NCI-H1092 treated with DMSO at 0.1 percent for 48 hours (cell line): ENCODE measurements around the gene CLEC4F.
"Not testable (repeated sequence)": the region's sequence is repeated elsewhere in the genome, so short reads cannot be mapped to it uniquely, and the experiment has no call there.

Experiments
- DNase-seq: peaks from one replicate; lab custom pipeline; 2025; lab: John Stamatoyannopoulos, UW

The CLEC4F gene

DNA sequence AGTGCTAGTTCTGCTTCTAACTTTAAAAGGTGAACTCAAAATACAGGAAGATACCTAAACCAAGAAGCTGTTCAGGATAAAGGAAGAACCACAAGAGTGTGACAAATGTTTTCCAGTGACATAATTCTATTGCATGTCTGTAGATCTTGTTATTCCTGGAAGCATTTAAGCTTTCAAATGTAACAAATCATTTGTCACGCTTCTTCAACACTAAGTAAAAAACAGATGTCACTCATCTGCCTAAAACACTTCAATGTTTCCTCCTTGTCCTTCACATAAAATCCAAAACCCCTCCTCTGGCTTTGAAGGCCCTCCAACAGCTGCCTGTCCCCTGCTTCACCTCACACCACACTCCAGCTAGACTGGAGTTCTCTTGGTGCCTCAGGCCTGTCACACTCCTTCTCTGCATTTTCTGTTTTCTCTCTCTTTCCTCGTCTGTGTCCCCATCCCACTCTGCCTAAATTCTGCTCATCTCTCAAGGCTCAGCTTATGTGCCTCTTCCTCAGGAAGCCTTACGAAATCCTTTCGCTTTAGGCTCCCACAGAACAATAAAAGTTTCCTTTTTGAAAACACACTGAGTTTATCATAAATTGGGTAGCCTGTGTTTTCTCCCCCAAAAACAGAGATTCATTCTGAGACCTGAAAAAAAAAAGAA is 6.4 kb upstream of the CLEC4F start:
- no peak for DNase-seq

DNA sequence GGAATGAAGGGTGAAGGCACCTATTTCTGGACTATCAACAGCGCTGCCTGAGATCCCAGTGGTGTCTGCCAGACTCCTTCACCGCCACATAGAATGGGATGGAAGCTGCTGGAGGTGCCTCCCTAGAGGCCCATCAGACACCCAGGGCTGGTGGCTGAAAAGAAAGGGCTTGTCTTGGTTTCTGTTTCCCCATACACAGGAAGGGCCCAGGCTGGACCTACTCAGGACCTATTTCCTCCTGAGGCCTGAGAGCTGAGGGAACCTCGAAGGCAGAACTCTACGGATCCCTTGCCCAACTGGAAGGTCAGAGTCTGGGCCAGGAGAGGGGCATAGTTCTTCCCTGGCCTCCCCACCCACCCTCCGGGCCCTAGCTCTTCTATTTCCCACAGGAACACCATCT is 2.9 kb upstream of the CLEC4F start:
- no peak for DNase-seq

DNA sequence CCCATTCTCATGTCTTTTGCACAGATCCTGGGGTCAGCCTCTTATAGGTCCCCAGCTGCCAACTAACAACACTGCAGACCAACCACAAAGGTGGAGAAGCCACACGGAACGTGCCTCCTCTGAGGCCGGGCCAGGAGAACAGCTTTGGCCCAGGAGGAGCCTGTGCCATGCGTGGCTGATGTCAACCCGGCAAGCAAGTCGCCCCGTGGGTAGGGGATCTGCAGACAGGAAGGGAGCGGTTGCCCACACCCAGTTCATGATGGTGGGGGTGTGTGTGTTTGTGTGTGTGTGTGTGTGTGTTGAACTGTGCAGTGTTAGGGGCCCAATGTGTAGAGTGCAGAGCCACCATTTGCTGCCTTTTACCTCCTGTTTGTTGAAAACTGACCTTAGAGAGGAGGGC is 2.4 kb upstream of the CLEC4F start:
- no peak for DNase-seq

DNA sequence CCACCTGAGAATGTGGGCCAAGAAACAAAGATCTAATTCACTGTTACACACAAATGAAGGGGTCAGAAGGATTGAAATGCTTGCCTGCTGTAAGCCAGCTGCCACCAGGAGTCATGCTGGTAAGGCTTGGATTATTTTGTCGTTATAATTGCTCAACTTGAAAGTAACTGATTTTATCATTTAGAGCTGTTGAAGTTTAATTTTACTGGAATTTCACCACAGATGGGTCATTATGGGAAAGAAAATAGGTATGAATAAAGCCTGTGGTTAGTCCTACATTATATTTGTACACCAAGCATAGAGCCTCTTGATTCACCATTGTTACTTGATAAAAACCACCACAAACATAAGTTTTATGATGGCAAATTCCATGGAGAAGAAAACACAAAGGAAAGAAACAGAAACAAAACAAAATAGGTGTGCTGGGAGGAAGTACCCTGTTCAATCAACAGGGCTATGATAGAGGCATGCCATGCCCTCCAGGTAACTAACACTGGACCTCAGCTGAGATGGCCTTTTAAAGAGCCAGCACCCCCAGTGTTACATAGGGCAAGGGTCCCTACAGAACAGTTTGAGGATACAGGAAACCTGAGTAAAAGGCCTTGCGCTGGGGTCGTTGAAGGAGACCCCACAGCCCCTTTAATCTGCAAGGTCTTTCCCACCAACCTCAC is 3.0 kb downstream of the CLEC4F start:
- DNase-seq: no peak

DNA sequence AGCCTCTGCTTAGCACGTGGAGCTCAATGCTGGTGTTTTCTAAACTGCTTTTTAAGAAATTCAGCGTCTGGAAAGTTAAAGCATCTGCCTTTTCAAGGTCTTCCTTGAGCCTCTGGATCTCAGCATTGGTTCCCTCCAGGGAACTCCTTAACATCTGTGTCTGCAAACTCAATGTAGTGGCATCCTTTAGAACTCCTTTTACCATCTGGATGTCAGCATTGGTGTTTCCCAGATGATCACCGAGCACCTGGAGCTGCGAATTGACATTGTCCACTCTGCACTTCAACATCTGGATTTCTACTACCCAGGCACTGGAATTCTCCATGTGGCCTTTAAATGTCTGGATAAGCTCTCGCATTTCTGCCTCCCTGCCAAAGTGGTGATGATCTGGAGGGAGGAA is 3.7 kb downstream of the CLEC4F start:
- no peak for DNase-seq

DNA sequence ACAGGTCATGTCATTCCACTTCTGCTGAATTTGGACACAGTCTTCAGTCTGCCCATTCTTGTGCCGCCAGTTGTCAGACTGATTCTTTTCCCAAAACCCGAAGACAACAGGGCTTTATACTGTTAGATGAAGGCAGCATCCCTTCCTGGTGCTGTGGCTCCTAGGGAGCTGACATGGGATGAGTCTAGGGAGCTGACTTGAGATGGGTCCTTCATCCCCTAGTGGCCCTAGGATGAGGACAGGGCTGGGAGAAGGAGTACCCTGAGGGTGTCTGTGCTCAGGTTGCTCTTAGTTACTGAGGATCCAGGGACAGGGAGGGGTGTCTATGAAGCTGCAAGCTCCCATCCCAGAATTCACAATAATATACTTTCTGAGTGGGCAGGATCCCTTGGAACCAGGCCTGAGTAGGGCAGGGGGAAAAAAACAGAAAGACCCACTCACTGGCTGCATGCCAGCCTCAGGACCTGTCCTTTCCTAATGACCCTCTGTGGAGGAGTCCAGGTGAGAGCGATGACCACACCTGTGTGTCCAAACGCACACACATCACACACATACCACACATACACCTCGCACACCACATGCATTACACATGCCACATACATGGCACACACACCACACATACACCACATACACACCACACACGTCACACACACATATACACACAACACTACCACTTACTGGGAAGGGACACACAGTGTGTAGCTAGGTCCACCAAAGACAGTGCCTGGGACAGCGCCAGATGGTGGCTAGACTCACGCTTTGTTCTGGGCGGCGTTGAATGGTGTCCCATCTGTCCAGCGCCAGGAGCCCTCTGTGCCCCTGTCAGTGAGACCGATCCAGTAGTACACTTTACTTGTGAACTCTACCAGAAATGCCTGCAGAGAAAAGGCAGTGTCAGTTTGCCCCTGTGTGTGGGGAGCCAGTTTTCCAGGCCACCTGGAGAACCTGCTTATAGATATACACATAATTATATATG is 11.1 kb downstream of the CLEC4F start:
- no peak for DNase-seq

DNA sequence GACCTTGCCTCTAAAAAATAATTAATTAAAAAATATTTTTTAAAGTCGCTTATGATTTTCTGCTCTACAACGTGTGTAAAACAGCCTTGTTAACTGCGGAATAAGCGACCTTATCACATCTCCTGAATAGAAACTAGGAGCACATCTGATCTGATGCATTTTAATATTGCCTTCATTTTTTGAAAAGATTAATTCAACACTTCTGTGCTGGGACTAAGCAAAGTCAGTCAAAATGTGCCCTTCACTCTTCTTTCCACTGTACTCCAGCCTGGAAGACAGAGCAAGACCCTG is 12.6 kb downstream of the CLEC4F start:
- DNase-seq: no peak

DNA sequence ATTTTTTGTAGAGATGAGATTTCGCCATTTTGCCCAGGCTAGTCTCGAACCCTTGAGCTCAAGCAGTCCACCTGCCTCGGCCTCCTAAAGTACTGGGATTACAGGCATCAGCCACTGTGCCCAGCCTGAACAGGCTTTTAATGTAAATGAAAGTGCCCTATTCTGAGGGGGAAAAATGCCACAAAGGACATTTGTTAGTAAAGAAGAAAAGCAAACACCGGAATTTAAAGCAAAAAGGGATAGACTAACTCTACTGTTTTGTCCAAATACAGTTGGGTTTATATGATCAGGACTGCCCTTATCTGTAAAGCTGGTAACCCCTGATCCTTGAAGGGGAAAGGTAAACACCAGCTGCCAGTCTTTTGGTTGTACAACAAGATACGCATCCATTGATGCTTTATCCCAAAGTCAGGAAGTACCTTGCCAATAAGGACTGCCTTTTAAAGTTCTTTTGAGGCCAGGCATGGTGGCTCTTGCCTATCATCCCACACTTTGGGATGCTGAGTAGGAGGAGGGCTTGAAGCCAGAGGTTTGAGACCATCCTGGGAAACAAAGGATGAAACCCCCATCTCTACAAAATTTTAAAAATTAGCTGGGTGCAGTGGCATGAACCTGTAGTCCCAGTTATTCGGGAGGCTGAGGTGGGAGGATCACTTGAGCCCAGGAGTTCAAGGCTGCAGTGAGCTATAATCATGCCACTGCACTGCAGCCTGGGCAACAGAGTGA is 13.1 kb downstream of the CLEC4F start:
- DNase-seq: peak; percentile 1

DNA sequence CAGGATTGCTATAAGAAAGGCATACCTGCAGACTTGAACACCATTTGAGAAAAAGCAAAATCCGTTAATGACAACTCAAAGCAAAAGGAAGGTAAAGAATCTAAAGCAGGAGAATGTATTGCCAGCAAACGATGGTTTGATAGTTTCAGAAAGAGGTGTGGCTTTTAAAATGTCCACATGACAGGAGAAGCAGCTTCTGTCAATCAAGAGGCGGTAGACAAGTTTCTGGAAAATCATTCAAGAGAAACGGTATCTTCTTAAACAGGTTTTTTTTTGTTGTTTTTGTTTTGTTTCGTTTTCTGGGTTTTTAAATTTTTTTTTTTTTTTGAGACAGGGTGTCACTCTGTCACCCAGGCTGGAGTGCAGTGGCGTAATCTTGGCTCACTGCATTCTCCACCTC is 13.8 kb downstream of the CLEC4F start:
- no peak for DNase-seq

DNA sequence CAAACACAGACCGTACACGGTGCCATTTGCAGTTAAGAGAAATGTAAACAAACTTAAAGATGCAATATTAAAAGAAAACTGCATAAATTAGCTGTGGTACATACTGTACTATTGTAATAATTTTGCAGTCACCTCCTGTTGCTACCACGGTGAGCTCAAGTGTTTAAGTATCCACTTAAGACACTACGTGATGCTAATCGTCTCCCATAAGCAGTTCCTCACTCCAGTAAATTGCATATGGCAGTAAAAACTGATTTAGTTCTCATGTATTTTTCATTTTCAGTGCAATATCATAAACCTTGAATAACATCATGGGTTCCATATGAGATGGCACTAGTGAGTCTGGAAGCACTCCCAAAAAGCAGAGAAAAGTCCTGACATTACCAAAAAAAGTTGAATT is 14.4 kb downstream of the CLEC4F start:
- DNase-seq: peak; percentile 13

DNA sequence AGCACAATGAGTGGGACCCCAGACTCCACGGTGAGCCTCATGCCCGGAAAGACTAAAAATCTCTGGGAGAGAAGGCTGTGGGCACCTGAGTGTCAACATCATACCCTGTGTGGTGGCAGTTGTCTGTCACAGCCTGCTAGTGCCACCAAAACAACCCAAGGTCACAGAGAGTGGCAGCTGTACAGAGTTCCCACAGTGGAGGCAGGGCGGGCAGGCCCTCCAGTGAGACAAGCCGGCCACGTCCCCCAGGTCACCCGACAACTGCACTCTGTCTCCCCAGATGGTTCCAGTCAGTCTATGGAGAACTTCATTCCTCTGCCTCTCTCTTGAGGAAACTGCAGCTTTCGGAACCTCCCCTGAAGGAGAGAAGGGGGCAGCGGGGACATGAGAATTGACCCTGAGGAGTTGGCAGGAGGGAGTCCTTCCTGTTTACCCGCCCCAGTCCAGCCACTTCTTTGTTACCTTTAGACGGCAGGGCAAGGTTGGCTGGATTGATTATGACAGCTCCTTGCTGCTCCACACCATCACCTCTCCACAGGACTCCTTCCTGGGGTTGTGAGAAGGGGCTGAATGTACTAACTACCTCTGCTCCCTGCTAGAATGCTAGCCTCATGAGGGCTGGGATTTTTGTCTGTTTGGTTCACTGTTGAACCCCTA is 18.7 kb downstream of the CLEC4F start:
- DNase-seq: no peak

DNA sequence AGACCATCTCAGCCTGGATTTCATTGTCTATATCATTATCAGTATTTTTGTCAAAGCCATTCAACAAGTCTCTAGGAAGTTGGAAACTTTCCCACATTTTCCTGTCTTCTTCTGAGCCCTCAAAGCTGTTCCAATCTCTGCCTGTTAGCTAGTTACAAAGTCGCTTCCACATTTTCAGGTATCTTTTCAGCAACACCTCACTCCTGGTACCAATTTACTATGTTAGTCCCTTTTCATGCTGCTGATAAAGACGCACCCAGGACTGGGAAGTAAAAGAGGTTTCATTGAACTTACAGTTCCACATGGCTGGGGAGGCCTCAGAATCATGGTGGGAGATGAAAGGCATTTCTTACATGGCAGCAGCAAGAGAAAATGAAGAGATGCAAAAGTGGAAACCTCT is 20.7 kb downstream of the CLEC4F start:
- no peak for DNase-seq

DNA sequence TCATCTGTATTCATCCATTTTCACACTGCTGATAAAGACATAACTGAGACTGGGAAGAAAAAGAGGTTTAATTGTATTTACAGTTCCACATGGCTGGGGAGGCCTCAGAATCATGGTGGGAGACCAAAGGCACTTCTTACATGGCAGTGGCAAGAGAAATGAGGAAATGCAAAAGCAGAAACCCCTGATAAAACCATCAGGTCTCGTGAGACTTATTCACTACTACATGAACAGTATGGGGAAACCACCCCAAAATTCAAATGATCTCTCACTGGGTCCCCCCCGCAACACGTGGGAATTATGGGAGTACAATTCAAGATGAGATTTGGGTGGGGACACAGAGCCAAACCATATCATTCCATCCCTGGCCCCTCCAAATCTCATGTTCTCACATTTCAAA is 22.4 kb downstream of the CLEC4F start:
- DNase-seq: not testable (repeated sequence)

DNA sequence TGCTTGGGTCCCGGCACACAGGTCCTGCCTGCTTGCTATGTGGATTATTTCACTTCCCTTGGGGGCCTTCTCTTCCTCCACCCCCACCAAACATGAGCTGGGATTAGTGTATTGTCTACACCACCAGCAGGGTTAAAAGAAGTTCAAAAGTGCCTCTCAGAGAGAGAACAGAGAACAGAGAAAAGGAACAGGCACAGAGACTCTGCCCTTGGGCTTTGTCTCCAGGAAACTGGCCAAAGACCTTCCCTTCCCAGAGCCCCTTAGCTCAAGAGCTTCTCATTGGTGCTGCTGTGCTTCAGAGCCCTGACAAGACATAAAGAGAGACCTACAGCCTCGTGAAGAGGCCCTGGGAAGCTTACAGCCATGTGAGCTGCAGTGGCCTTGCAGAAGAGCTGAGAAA is 22.9 kb downstream of the CLEC4F start:
- no peak for DNase-seq

DNA sequence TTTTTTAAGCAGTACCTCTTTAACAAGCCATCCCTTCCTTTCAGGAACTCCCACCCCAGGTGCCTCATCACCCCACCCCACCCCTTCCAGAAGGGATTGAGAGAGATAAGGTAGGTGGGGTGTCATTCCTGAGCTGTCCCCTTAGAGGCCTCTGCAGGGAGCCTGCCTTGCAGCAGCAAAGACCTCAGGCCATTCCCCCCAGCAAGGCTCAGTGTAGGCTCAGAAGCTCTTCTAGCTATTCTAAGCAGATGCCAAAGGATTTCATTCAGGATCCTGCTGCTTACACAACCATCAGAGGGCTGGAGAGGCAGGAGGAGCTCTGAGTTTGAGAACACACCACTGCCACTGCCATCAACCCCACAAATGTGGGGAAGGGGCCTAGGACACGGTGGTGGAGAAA is 24.1 kb downstream of the CLEC4F start:
- no peak for DNase-seq

DNA sequence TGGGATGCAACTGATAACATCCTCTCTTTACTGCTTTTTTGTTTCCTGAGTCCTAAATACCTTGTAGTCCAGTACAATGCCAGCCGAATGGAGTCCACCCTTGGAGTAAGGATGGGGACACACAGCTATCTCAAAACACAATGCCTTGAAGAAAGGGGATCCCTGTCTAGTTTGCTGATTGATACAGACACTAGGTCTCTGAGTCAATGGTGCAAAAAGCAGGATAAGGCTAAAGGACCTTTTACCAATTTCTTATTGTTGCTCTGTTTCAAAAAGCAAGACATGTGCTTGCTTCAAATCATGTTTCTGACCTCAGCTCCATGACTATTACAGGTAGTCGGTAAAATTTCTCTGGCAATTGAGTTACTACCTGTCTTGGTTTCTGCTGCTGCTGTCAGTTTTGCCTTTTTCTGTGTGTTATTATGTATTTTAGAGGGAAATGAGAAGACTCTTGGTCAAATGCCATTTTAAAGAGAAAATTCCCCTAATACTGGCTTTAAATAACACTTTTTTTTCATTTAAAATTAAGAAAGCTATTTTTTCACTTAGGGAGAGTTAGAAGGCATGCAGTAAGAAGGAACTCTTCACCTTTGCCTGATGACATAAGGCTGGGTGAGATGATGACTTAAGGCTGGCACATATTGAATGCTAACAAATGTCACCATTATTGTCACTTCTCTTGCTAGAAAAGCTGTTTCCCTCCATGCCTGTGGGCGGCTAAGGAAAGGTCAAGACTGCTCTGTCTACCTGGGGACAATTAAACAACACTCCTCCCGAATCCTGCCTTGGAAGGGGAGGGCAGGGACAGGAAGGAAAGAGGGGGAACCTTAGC is 25.0 kb downstream of the CLEC4F start:
- no peak for DNase-seq

DNA sequence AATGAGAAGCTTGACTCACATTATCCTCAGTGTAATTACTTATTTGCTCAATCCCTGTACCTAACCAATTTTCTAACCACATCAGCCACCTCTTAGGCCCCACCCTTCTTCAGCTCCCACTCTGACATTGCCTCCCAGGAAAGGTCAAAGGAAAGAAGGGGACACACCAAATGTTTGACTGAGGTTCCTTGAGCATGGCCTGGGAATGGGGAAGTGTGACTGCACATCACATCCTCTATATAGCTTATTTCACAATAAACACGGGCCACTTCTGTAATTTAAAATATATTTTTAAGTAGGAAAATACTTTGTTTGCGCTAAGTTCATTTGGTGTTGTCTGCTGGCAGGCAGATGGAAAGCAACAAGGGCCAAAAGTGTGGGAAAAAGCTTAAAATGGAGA is 26.9 kb downstream of the CLEC4F start:
- no peak for DNase-seq

DNA sequence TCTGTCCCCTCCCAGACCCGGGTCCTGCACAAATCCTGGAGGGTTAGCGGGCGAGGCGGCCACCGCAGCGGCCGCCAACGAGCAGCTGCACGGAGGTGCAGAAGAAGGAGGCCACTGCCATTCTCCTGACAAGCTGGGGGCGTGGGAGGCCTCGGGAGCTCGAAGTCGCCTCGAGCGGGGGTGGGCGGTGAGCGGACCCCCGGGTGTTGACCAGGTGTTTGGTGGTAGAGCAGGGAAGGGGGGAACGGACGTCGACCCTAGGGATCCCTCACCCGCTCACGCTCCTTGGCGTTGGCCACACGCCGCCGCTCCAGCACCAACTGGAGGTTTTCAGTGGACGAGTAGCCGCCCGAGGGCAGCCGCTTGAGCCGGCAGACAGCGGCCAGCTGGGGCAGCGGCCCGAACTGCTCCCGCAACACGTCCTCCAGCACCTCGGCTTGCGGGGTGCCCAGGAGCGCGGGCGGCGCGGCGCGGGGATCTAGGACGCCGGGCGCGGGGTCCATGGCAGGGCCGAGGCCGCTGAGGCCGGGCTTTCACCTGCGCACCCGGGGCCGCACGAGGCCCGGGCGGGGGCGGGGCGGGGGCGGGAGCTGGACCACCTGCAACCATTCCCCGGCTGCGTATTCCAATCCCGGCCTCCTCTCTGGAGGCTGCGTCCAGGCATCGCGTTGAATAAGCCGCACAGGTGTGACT is 30.1 kb downstream of the CLEC4F start, which contains the start of gene FIGLA:
Gene FIGLA (minus strand): TSS at position 508 of the 693 bp plus-strand sequence. CDS start 5 bp downstream, at position 503.
- no peak for DNase-seq

DNA sequence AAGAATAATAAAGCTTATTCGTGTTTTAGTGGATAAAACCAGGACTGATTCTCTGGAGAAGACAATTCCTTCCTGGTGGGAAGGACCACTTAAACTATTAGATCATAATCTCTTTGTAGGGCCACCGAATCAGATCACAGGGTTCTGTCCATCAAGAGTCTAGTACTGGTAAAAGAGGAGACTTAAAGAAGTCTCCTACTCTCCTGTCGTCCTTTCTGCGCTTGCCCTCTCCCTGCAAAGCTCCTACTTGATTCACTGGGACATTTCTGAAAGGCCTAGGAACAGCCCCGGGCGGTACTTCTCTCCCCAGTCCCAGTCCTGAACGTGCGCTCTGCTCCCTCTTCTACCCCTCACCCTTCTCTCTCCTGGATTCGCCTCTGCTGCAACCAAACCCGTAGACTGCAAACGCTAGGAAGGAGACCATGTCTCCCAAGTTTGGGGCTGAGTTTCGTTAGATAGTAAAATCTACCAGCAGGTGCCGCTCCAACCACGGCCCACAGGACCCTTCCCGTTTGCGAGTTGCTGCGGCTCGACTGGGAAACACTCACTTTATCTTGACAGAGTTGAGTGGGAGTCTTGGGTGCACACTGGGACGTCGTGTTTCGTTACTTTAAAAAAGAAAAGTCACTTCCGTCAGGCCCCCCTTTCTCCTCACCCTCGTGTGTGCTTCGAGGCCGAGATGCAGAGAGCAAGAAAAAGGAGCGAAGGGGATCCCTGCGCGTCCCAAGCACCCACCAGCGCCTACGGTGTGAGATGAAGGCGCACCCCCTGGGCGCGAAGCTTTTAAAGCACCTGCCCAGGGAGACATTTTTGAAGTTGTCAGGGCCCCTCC is 30.9 kb downstream of the CLEC4F start:
- peak; percentile 61 for DNase-seq
